ENCODE data around the gene TNFSF8.

The TNFSF8 gene

GRCh38 chr9:114916481-114916880 is 13.9 kb downstream of the TNFSF8 start:
- no peak for TF ChIP-seq CTCF (conservative IDR thresholded peaks at IDR 0.05; ENCODE audit: low read length)
- no peak overlapping the region for H3K4me3 ChIP-seq (ENCODE audit: low read length)
- DNase-seq (ENCODE audit: low read depth) = no peak

GRCh38 chr9:114914139-114914538 is 16.3 kb downstream of the TNFSF8 start:
- TF ChIP-seq CTCF (conservative IDR thresholded peaks at IDR 0.05; ENCODE audit: low read length) = peak; percentile 37; the same call in 1 of the 2 replicates
- H3K4me3 ChIP-seq (ENCODE audit: low read length) = no peak overlapping the region
- no peak for DNase-seq (ENCODE audit: low read depth)

GRCh38 chr9:114913656-114914055 is 16.7 kb downstream of the TNFSF8 start:
- no peak overlapping the region for H3K4me3 ChIP-seq (ENCODE audit: low read length)
- DNase-seq (ENCODE audit: low read depth) = no peak
- no peak for TF ChIP-seq CTCF (conservative IDR thresholded peaks at IDR 0.05; ENCODE audit: low read length)

GRCh38 chr9:114913217-114913616 is 17.2 kb downstream of the TNFSF8 start:
- TF ChIP-seq CTCF (conservative IDR thresholded peaks at IDR 0.05; ENCODE audit: low read length) = no peak
- no peak for DNase-seq (ENCODE audit: low read depth)
- H3K4me3 ChIP-seq (ENCODE audit: low read length) = no peak overlapping the region

GRCh38 chr9:114911167-114911821 is 19.1 kb downstream of the TNFSF8 start:
- peak; percentile 59 for DNase-seq (ENCODE audit: low read depth)
- peak; percentile 91 for TF ChIP-seq CTCF (conservative IDR thresholded peaks at IDR 0.05; ENCODE audit: low read length)
- no peak overlapping the region for H3K4me3 ChIP-seq (ENCODE audit: low read length)

- TF ChIP-seq CTCF (conservative IDR thresholded peaks at IDR 0.05; ENCODE audit: low read length) = no peak
- peak; percentile 62 for DNase-seq (ENCODE audit: low read depth)
- H3K4me3 ChIP-seq (ENCODE audit: low read length) = no peak overlapping the region
Measured at GRCh38 chr9:114910541-114910940, 19.9 kb downstream of the TNFSF8 start.

GRCh38 chr9:114909661-114910060 is 20.7 kb downstream of the TNFSF8 start:
- TF ChIP-seq CTCF (conservative IDR thresholded peaks at IDR 0.05; ENCODE audit: low read length) = no peak
- H3K4me3 ChIP-seq (ENCODE audit: low read length) = no peak overlapping the region
- no peak for DNase-seq (ENCODE audit: low read depth)

Data from AG10803 (cell line).